GM21515 (cell line): ENCODE results near the gene ZNF366.

ENCODE experiments used
- ATAC-seq: cut with Tn5 transposase; IDR thresholded peaks from one replicate; pipeline ENCODE4 v1.9.1; 2021; ENCODE audit not compliant: unreplicated experiment

Gene ZNF366

GRCh38 chr5:72522607-72523006 lies 15.4 kb upstream of the ZNF366 start:
- no peak for ATAC-seq

GRCh38 chr5:72519111-72519510 lies 11.9 kb upstream of the ZNF366 start:
- ATAC-seq = no peak

DNA sequence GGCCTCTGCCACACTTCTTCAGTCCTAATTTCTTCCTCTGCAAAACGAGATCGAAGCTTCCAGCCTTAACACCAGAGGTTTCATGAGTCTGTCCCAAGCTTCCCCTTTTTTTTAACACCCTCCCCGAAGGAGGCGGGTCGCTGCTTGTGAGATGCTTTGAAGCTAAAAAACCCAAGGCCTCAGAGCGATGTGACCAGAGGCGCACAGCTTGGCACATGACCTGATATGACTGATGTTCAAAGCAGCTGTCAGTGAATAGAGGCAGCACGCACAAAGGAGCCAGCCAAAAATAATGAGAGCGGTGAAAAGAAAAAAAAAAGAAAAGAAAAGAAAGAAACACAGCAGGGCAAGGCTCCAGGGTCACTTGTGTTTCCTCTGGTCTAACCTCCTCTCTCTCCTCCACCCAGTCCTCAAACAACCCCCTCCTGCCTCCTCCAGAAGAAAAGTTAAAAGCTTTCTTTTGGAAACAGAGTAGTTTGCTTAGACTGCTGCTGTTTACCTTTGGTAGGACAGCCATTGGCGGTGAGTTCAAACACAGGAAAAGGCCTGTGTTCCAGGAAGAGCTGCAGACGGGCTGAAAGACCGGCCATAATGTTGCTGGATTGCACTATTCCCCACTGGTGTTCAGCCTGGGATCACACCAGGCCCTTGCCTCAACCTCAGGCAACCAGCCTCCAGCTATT lies 10.9 kb upstream of the ZNF366 start:
- no peak for ATAC-seq

DNA sequence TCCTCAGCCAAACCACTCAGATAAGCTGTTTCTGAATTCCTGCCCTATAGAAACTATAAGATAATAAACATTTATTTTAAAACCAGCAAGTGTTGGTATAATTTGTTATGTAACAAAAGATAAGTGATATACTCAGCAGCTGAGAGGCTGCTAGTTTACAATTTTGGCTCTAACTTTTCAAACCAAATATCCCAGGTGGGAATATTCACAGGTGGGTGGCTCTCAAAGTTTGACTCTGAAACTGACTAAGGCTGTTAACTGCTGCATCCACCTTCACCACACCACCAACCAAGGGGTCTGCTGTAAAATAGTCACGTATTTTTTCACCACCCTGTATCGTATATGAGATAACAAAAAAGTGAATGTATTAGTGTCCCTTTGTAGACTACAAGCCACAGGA lies 9.7 kb upstream of the ZNF366 start:
- ATAC-seq = no peak

DNA sequence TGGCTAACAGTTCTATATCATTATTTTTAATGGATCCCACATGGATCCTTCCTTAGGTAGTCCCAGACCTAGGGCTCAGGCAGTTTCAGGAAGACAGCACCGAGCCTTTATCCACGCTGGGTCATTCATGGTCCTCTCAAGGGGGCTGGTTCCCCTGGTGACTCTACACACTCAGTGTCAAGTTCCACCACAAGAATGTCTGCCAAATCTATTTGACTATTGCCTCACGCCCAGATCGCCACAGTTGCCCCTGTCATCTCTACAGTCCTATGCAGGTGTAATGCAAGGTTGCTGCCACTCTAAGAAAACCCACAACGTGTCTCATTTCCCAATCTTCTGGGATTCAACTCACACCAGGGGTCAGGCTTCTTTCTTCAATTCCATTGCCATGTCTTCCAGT lies 8.0 kb upstream of the ZNF366 start:
- no peak for ATAC-seq

GRCh38 chr5:72512593-72512860 lies 5.3 kb upstream of the ZNF366 start:
- ATAC-seq = no peak

DNA sequence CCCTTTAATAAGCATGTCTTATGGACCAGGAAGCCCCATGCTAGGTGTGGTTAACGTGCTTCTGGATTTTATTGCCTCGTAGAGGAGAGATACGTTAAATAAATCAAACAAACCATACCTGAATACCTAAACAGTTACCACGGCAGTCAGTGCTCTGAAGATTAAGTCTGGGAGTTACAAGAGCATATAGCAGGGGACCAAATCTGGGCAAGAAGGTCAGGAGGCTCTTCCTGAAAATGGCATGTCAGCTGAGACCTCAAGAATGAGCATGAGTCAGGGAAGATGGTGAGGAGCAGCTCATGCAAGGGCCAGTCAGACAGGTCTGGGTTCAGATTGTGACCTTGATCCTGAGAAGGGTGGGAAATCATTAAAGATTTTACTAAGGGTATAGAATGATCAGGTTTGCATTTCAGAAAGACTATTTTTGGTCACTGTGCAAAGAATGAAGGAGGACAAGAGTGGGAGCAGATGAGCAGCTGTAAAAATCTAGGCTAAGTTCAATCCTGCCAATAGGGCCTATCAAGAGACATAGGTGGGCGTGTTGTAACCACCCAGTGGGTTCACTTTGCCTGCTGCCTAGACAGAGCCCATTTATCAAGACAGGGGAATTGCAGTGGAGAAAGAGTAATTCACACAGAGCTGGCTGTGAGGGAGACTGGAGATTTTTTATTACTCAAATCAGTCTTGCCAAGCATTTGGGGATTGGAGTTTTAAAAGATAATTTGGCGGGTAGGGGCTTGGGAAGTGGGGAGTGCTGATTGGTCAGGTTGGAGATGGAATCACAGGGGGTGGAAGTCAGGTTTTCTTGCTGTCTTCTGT lies 4.8 kb upstream of the ZNF366 start:
- no peak for ATAC-seq

GRCh38 chr5:72511366-72511765 lies 4.2 kb upstream of the ZNF366 start:
- ATAC-seq = no peak

- no peak for ATAC-seq
Observed at GRCh38 chr5:72510610-72511181, 3.5 kb upstream of the ZNF366 start.

DNA sequence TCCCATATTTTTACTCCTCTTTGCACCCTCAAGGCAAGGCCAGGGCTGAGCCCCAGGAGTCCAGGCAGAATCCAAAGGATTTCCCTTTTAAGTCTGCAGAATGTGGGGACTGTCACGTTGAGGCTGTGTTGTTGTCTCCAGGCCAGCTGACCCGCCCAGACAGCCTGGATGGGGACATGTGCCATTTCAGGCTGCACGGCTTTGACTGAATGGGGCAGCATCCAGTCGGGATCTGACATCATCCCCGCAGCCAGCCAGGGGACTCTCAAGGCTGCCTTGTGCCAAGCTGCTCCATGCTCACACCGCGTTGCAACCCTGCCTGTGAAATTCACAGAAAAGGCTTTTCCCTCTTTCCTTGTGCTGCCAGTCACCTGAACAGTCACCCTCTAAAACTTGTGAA lies 2.2 kb upstream of the ZNF366 start:
- ATAC-seq = no peak

DNA sequence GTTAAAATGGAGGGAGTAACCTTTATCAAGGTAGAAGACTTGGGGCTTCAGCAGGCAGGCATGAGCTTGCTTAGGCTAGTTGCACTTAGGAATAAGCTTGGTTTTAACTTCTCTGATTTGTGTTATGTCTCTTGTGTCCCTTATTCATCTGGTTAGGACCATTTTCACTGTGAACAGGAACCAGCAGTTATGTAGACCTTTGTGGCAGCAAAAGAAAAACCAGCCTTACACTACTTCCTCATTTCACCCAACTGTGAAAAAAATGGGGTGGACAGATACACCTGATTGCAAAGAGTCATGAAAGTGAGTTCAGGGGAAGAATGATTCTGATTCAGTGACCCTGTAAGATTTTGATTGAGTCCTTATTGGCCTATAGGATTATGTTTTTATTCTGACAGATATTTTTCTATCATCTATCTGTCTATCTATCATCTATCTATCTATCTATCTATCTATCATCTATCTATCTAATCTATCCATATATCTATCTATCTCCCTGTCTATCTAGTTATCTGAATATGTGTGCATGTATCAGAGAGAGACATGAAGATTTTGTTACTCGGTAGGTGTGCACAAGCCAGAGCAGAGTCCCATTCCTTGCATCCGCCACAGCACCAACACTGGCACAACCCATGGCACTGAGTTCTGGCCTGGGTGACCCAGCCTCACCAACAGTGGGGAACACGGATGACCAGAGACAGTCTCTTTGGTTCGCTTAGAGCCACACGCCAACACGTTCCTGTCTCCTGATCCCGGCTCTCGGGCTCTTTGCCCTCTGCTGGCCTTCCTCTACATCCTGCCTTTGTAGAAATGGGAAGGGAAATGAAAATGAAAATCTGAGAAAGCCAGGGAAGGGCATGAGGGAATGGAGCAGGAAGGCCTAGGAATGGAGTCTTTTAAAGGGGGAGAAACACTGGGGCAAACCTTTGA lies 1.3 kb upstream of the ZNF366 start:
- ATAC-seq = peak; percentile 88

DNA sequence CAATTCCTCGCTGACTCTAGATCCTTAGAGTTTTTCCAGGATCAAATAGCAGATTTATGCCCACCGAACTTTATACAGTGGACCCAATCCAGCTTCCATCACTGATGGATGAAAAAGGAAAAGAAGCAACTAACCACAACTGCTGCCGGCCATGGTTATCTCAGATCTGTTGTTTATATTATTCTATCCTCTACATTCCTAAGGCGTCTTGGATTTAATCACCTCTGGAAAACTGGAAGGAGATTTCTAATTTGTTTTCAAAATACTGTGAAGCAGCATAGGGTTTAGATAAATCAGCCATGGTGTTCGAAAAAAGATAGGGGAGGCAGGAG lies 663 bp upstream of the ZNF366 start:
- ATAC-seq = no peak

- no peak for ATAC-seq
Observed at GRCh38 chr5:72506158-72506549, 1.1 kb downstream of the ZNF366 start.

- ATAC-seq = no peak
Observed at GRCh38 chr5:72505539-72506157, 1.6 kb downstream of the ZNF366 start.

- ATAC-seq = no peak
Observed at GRCh38 chr5:72505016-72505415, 2.2 kb downstream of the ZNF366 start.

DNA sequence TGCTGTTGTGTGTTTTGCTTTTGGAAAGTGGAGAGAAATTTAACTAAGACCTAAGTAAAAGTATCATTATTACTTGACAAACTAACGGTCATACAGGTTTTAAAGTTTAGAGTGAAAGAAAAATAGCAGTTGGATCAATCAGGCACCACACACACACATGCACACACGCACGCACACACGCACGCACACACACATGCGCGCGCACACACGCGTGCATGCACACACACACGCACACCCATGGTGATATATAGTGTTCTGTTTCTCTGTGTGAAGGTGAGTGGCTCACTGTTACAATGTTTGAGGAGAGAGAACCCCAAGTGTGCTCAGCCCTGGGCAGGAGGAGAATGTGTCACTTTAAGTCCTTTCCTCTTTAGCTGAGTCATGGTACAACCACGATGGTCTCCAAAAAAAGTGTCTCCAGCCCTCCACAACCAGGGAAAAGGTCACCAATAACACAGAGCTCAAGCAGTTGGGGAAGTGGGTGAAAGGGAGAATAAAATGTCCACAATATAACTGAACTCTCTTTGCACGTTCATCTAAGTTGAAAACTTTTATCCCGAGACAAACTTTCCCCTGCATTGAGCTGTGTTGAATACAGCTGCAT lies 3.2 kb downstream of the ZNF366 start:
- ATAC-seq = no peak

DNA sequence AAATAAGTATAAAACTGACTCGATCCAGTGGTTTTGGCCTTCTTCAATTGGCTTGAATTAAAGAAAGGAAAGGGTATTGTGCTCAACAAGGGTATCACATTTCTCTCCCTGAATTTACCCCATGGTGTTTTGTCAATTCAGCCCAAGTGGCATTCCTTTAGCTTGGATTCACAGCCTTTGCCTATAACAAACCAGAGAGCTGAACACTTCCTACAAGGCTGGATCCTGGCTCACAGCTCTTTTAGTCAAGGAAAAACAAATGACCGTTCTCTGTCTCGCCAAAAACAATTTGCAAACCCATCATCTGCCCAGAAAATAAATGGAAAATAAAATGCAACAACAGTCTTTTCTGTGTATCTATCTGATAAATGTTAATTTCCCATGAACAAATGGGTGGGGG lies 5.7 kb downstream of the ZNF366 start:
- ATAC-seq = no peak

DNA sequence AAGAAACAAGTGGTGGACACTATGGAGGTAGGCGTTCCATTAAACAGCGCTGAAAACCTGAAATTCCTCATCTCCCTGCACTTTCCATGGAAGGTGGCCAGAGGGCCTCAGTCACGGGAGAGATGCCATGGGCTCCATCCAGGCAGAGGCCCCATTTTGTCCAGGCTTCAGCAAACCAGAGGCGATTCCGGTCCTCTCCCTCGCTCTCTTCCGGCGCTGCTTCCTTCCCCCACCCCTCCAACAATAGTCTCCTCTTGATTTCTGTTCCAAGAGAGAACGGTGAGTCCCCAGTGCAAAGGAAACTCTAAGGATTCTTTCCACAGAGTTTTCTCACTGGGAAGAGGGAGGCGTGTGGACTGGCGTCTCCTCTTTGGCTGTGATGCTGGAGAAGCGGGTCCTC lies 7.5 kb downstream of the ZNF366 start:
- no peak for ATAC-seq

DNA sequence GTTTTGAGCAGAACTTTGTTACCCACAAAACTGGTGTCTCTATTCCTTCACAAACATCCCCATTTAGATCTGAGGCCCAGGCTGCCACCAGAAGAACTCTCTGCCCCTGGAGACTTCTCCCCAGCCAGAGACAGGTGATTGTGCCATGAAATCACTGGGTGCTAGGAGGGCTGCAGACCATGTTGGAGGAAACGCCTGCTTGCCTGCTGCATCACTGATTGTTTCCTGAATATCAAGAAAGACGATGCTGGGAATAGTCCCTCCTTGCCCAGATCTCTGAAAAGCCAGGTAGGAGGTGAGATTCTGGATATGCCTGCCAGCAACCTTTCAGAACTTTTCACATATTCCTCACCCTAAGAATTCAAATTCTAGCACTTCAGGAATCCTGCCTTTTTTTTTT lies 8.1 kb downstream of the ZNF366 start:
- no peak for ATAC-seq

- no peak for ATAC-seq
Observed at GRCh38 chr5:72498284-72498683, 8.9 kb downstream of the ZNF366 start.

DNA sequence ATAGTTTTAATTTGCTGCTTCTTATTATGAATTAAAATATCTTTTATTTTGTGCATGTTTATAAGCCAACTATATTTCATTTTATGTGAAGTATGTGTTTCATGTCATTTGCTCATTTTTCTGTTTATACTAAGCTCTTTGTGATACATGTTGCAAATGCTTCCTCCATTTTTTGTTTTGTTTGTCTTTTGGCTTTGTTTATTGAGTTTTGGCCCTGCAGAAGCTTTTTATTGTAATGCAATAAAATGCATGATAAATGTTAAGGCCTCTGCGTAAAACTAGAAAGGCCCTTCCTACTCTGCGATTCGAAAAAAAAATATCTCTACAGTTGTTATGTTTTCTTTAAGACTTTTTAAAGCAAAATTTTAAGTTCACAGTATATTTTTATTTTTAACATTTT lies 9.4 kb downstream of the ZNF366 start:
- ATAC-seq = no peak
